Neural cell (in vitro differentiated cells): ENCODE measurements around the gene FAM185A.

Experiments
- POLR2AphosphoS5 ChIP-seq: IDR thresholded peaks from 2 replicates; pipeline ENCODE4 v1.6.1; 2012
- TF ChIP-seq, protein P1 (sequence below): fragments of 450-650 bp; IDR thresholded peaks from 2 replicates; pipeline ENCODE4 v1.5.1; 2014; ENCODE audit warnings: antibody characterized with exemption, mild to moderate bottlenecking, moderate library complexity; ENCODE audit not compliant: poor library complexity, severe bottlenecking

DNA sequence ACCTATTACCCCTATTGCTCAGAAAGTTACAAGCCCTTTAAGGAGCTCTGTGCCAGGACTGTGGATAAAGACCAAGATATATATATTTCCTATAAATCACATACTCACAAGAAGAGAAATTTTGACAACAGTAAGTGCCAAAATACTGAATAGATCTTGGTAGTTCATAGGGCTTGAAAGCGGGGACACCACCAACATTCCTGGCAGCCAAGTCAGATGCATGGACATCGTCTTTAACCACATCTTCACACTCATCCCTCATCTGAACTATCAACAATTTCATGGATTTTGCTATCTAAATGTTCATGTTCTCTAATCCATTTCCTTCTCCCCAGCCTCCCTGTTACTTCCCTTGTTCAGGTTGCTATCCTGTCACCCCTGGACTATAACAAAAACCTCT lies 96.5 kb downstream of the FAM185A start:
- TF ChIP-seq, protein P1, sequence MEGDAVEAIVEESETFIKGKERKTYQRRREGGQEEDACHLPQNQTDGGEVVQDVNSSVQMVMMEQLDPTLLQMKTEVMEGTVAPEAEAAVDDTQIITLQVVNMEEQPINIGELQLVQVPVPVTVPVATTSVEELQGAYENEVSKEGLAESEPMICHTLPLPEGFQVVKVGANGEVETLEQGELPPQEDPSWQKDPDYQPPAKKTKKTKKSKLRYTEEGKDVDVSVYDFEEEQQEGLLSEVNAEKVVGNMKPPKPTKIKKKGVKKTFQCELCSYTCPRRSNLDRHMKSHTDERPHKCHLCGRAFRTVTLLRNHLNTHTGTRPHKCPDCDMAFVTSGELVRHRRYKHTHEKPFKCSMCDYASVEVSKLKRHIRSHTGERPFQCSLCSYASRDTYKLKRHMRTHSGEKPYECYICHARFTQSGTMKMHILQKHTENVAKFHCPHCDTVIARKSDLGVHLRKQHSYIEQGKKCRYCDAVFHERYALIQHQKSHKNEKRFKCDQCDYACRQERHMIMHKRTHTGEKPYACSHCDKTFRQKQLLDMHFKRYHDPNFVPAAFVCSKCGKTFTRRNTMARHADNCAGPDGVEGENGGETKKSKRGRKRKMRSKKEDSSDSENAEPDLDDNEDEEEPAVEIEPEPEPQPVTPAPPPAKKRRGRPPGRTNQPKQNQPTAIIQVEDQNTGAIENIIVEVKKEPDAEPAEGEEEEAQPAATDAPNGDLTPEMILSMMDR, result no peak
- TF ChIP-seq POLR2AphosphoS5, result no peak
